ENCODE data around the gene EXTL1. TPM values are rescaled to one million over a fixed set of nuclear protein-coding genes. Genes with fewer than 3 reads are reported as not detected.

Gene EXTL1
- total and polyA plus RNA-seq, 4 donors, result 0.08 to 0.63 (median 0.31) TPM

GRCh38 chr1:26066160-26066559 lies 44.6 kb downstream of the EXTL1 start:
- Histone ChIP-seq H3K9ac (ENCODE audit: insufficient read depth in 1 of 2, low read length in 2 of 2) (no peak overlapping the region), H3K4me1 (ENCODE audit: control insufficient read depth in 5 of 5, insufficient read depth in 5 of 5, low read length in 5 of 5) (peaks cover 0 to 7% (median 0%) of the 10 kb centered on the region in 5 donors), H3K27me3 (ENCODE audit: control insufficient read depth in 3 of 3, insufficient read depth in 3 of 3, low read length in 2 of 3) (peaks cover 0 to 4% (median 3%) of the 10 kb centered on the region in 3 donors), H3K9me3 (ENCODE audit: control insufficient read depth in 4 of 4, insufficient read depth in 3 of 4, low read length in 3 of 4) (no peaks in the 10 kb centered on the region), H3K27ac (ENCODE audit: low read depth in 1 of 2, low read length in 1 of 2) (peak overlapping the region in 1 of 2 donors; percentile 96), H3K4me3 (no peak overlapping the region), H3K36me3 (ENCODE audit: control insufficient read depth in 4 of 4, insufficient read depth in 4 of 4, low read length in 4 of 4) (peaks cover 0 to 6% (median 0%) of the 10 kb centered on the region in 4 donors)
- ATAC-seq (ENCODE audit: insufficient read depth, low FRiP score) (no peak), DNase-seq (no peak)
- WGBS, 2 donors, result 83 to 88% methylated on average over 15 of the region's 15 CpGs
- TF ChIP-seq, protein P1, sequence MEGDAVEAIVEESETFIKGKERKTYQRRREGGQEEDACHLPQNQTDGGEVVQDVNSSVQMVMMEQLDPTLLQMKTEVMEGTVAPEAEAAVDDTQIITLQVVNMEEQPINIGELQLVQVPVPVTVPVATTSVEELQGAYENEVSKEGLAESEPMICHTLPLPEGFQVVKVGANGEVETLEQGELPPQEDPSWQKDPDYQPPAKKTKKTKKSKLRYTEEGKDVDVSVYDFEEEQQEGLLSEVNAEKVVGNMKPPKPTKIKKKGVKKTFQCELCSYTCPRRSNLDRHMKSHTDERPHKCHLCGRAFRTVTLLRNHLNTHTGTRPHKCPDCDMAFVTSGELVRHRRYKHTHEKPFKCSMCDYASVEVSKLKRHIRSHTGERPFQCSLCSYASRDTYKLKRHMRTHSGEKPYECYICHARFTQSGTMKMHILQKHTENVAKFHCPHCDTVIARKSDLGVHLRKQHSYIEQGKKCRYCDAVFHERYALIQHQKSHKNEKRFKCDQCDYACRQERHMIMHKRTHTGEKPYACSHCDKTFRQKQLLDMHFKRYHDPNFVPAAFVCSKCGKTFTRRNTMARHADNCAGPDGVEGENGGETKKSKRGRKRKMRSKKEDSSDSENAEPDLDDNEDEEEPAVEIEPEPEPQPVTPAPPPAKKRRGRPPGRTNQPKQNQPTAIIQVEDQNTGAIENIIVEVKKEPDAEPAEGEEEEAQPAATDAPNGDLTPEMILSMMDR (IDR thresholded peaks at IDR 0.05; ENCODE audit: control extremely low read depth, extremely low read depth), result no peak

DNA sequence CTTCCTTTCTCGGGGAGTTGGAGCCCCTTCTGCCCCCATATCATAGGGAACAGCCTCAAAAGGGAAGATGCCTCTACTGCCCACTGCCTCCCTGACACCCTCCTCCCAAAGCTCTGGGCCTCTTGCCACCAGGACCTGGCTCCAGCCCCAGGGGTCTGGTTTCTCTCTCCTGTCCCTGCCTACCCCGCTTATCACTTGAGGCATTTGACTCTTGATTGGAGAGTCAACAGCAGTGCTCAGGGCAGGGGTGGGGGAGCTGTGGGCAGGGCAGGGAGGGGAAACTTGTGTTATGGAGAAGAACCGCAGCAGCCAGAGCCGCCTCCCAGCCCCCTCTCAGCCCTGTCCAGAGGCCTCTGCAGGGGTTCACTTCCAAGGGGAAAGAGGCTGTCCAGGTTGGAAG lies 45.3 kb downstream of the EXTL1 start:
- Histone ChIP-seq H3K27ac (ENCODE audit: low read depth in 1 of 2, low read length in 1 of 2) (peak overlapping the region in 1 of 2 donors; percentile 96), H3K36me3 (ENCODE audit: control insufficient read depth in 4 of 4, insufficient read depth in 4 of 4, low read length in 4 of 4) (no peaks in the 10 kb centered on the region), H3K9ac (ENCODE audit: insufficient read depth in 1 of 2, low read length in 2 of 2) (no peak overlapping the region), H3K4me1 (ENCODE audit: control insufficient read depth in 5 of 5, insufficient read depth in 5 of 5, low read length in 5 of 5) (peaks cover 0 to 7% (median 0%) of the 10 kb centered on the region in 5 donors), H3K9me3 (ENCODE audit: control insufficient read depth in 4 of 4, insufficient read depth in 3 of 4, low read length in 3 of 4) (no peaks in the 10 kb centered on the region), H3K27me3 (ENCODE audit: control insufficient read depth in 3 of 3, insufficient read depth in 3 of 3, low read length in 2 of 3) (peaks cover 0 to 4% (median 3%) of the 10 kb centered on the region in 3 donors), H3K4me3 (no peak overlapping the region)
- peak in 1 of 3 donors; percentile 22 for DNase-seq
- no peak for ATAC-seq (ENCODE audit: insufficient read depth, low FRiP score)
- 56 to 76% methylated on average over 4 of the region's 4 CpGs for WGBS, 2 donors
- TF ChIP-seq, protein P1 (IDR thresholded peaks at IDR 0.05; ENCODE audit: control extremely low read depth, extremely low read depth), result no peak

DNA sequence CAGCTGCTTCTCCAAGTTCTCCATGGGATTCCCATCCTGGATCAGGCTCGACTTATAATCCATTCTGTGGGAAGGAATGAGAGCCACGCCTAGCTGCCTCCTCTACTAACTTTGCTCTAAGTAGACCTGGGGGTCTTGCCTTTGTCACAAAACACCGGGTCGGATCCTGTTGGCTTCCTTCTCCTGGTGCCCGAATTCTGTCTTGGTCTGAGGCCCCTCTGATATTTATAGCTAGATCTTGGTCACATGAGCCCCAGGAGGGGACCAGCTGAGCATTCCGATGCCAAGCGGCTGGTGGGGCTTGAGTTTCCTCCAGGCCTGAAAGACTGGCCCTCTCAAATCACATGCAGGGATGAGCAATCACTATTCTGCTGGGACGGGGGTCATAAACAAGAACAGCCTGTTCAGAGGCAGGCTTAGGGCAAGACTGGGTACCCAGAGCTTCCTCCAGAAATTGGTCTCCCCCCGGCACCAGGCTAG lies 45.9 kb downstream of the EXTL1 start, which contains the start of gene TRIM63:
Gene TRIM63 (minus strand): TSS at position 199 of the 480 bp plus-strand sequence. CDS start 136 bp downstream, at position 63.
- no peak within 1 kb of the TSS for H3K4me3 ChIP-seq
- H3K9me3 ChIP-seq (ENCODE audit: control insufficient read depth in 4 of 4, insufficient read depth in 3 of 4, low read length in 3 of 4), result peaks cover 0 to 2% (median 0%) of the 10 kb centered on the region in 4 donors
- no peaks in the 10 kb centered on the region for H3K36me3 ChIP-seq (ENCODE audit: control insufficient read depth in 4 of 4, insufficient read depth in 4 of 4, low read length in 4 of 4)
- ATAC-seq (ENCODE audit: insufficient read depth, low FRiP score), result no peak
- whole genome bisulfite sequencing, 2 donors, result 69 to 76% methylated on average over 9 of the region's 9 CpGs
- no peak within 1 kb of the TSS for H3K9ac ChIP-seq (ENCODE audit: insufficient read depth in 1 of 2, low read length in 2 of 2)
- DNase-seq, result no peak
- TF ChIP-seq, protein P1 (IDR thresholded peaks at IDR 0.05; ENCODE audit: control extremely low read depth, extremely low read depth), result no peak
- peaks cover 0 to 7% (median 0%) of the 10 kb centered on the region in 5 donors for H3K4me1 ChIP-seq (ENCODE audit: control insufficient read depth in 5 of 5, insufficient read depth in 5 of 5, low read length in 5 of 5)
- peaks cover 0 to 7% (median 3%) of the 10 kb centered on the region in 3 donors for H3K27me3 ChIP-seq (ENCODE audit: control insufficient read depth in 3 of 3, insufficient read depth in 3 of 3, low read length in 2 of 3)
- H3K27ac ChIP-seq (ENCODE audit: low read depth in 1 of 2, low read length in 1 of 2), result peak within 1 kb of the TSS in 1 of 2 donors; percentile 96

Measured in lung (tissue), 12 donors.